HEK293 (cell line): ENCODE measurements around the gene ATXN8OS.

ENCODE experiments used
- CTCF ChIA-PET: fragments of 350-600 bp; formaldehyde crosslinking; extraction: SDS; loops from one replicate; lab custom pipeline; 2021; ENCODE audit warnings: antibody characterized with exemption; lab: Yijun Ruan, JAX
- POLR2A ChIA-PET: fragments of 300-600 bp; formaldehyde crosslinking; extraction: SDS; loops from one replicate; lab custom pipeline; 2020; ENCODE audit warnings: antibody characterized with exemption, inconsistent platforms; lab: Yijun Ruan, JAX
- H3K27ac ChIP-seq: fragments of 200-500 bp; sonication (Bioruptor generic); 2 replicates; pipeline ENCODE4 v1.5.1; 2014; ENCODE audit warnings: low read depth, low read length, control low read depth, inconsistent platforms; ENCODE audit errors: extremely low read depth
- H3K36me3 ChIP-seq, 2 experiments: fragments of 200-500 bp in 1 of 2; sonication (Bioruptor generic) in 1 of 2; 1 replicate in 1 of 2; 2 replicates in 1 of 2; pipeline ENCODE4 v1.5.1; 2014 to 2017; ENCODE audit warnings: inconsistent platforms in 2 of 2, low read length in 2 of 2; ENCODE audit not compliant: control insufficient read depth in 2 of 2, insufficient read depth in 1 of 2
- H3K4me1 ChIP-seq: fragments of 200-500 bp; sonication (Bioruptor generic); 2 replicates; pipeline ENCODE4 v1.5.1; 2014; ENCODE audit warnings: mild to moderate bottlenecking, low read length, inconsistent platforms; ENCODE audit not compliant: control insufficient read depth, insufficient read depth
- H3K4me3 ChIP-seq: 2 replicates; pipeline ENCODE4 v1.5.1; 2011; ENCODE audit warnings: low read depth, mild to moderate bottlenecking, control low read depth, low read length, moderate library complexity
- H3K9me3 ChIP-seq: fragments of 200-500 bp; sonication (Bioruptor generic); 2 replicates; pipeline ENCODE4 v1.5.1; 2014; ENCODE audit warnings: low read depth, low read length, inconsistent platforms; ENCODE audit not compliant: control insufficient read depth, insufficient read depth
- BCL6B ChIP-seq: fragments of 450-650 bp; formaldehyde crosslinking; IDR thresholded peaks from 2 replicates; pipeline ENCODE4 v1.5.1; 2017; ENCODE audit warnings: missing biosample characterization, missing genetic modification characterization
- GLIS2 ChIP-seq: fragments of 450-650 bp; formaldehyde crosslinking; IDR thresholded peaks from 2 replicates; pipeline ENCODE4 v1.5.1; 2016; ENCODE audit warnings: missing biosample characterization, missing genetic modification characterization
- HIC1 ChIP-seq: fragments of 450-650 bp; formaldehyde crosslinking; IDR thresholded peaks from 2 replicates; pipeline ENCODE4 v1.5.1; 2016; ENCODE audit warnings: missing biosample characterization, missing genetic modification characterization
- KLF10 ChIP-seq: fragments of 450-650 bp; IDR thresholded peaks from 2 replicates; pipeline ENCODE4 v1.5.1; 2018; ENCODE audit warnings: missing biosample characterization, mild to moderate bottlenecking, missing genetic modification characterization
- MYNN ChIP-seq: fragments of 450-650 bp; formaldehyde crosslinking; IDR thresholded peaks from 2 replicates; pipeline ENCODE4 v1.5.1; 2016; ENCODE audit warnings: missing biosample characterization, missing genetic modification characterization, borderline replicate concordance
- PATZ1 ChIP-seq: fragments of 450-650 bp; formaldehyde crosslinking; IDR thresholded peaks from 2 replicates; pipeline ENCODE4 v1.5.1; 2016; ENCODE audit warnings: missing biosample characterization, missing genetic modification characterization
- SCRT2 ChIP-seq: fragments of 450-650 bp; formaldehyde crosslinking; IDR thresholded peaks from 2 replicates; pipeline ENCODE4 v1.5.1; 2016; ENCODE audit warnings: missing biosample characterization, missing genetic modification characterization
- ZBTB20 ChIP-seq: fragments of 450-650 bp; formaldehyde crosslinking; IDR thresholded peaks from 2 replicates; pipeline ENCODE4 v1.5.1; 2016; ENCODE audit warnings: missing biosample characterization, missing genetic modification characterization
- ZBTB21 ChIP-seq: fragments of 450-650 bp; formaldehyde crosslinking; IDR thresholded peaks from 2 replicates; pipeline ENCODE4 v1.5.1; 2017; ENCODE audit warnings: missing biosample characterization, missing genetic modification characterization
- ZBTB6 ChIP-seq: fragments of 450-650 bp; formaldehyde crosslinking; IDR thresholded peaks from 2 replicates; pipeline ENCODE4 v1.5.1; 2017; ENCODE audit warnings: missing biosample characterization, missing genetic modification characterization
- ZEB2 ChIP-seq: fragments of 450-650 bp; formaldehyde crosslinking; IDR thresholded peaks from 2 replicates; pipeline ENCODE4 v1.5.1; 2016; ENCODE audit warnings: missing biosample characterization, missing genetic modification characterization
- ZFP69B ChIP-seq: fragments of 450-650 bp; formaldehyde crosslinking; IDR thresholded peaks from 2 replicates; pipeline ENCODE4 v1.5.1; 2016; ENCODE audit warnings: missing biosample characterization, missing genetic modification characterization
- ZNF140 ChIP-seq: fragments of 450-650 bp; formaldehyde crosslinking; IDR thresholded peaks from 2 replicates; pipeline ENCODE4 v1.5.1; 2016; ENCODE audit warnings: missing biosample characterization, missing genetic modification characterization
- ZNF174 ChIP-seq: fragments of 450-650 bp; formaldehyde crosslinking; IDR thresholded peaks from 2 replicates; pipeline ENCODE4 v1.5.0; 2017; ENCODE audit warnings: missing biosample characterization, mild to moderate bottlenecking, missing genetic modification characterization
- ZNF239 ChIP-seq: fragments of 450-650 bp; formaldehyde crosslinking; IDR thresholded peaks from 2 replicates; pipeline ENCODE4 v1.5.1; 2016; ENCODE audit warnings: missing biosample characterization, missing genetic modification characterization
- ZNF624 ChIP-seq: fragments of 450-650 bp; formaldehyde crosslinking; IDR thresholded peaks from 2 replicates; pipeline ENCODE4 v1.5.1; 2017; ENCODE audit warnings: missing biosample characterization, missing genetic modification characterization
- ZSCAN5A ChIP-seq: fragments of 450-650 bp; formaldehyde crosslinking; IDR thresholded peaks from 2 replicates; pipeline ENCODE4 v1.5.1; 2016; ENCODE audit warnings: missing biosample characterization, missing genetic modification characterization
- TF ChIP-seq, protein P1 (sequence below): sonication (generic); formaldehyde crosslinking; IDR thresholded peaks from 2 replicates; pipeline ENCODE4 v1.8.1; 2022; ENCODE audit warnings: mild to moderate bottlenecking, moderate library complexity, missing genetic modification reagents

The ATXN8OS gene

DNA sequence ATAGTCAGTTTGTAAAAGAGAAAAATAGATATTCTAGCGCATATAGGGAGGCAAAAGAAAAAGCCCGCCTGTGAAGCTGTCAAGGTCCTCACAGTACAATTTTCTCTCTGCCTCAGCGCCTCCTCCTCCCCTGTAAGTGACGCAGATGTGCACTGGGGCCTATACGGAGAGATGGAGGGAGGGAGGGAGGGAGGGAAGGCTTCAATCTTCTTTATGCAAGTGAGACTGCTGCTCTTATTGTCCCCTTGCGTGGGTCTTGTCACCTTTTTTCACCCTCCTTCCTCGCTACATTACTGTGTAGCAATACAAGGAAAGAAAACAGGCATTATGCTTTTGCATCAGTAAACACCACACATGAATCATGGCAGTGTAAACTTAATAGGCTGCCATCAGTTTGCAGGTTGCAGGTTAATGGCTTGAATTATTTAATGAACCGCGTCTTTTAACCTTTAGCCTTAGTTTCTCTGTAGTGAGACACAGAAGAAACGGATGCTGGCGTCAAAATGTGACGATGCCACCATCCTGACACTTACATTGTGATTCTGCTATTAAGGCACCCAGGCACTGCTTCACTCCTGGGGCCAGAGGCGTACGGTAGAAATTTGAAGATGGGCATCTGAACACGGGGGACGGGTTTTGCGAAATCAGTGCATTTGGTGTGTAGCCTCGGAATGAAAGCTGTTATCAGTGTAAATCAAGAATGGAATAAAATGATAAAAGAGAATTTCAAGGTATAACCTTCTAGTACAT, 905 bp downstream of the ATXN8OS start, which contains the start of gene KLHL1:
Gene KLHL1, minus strand, starts transcription at position 97 of the 750 bp plus-strand sequence. CDS start 753 bp downstream, outside the sequence.
- no peaks in the 10 kb centered on the region for H3K36me3 ChIP-seq
- no peak for TF ChIP-seq ZSCAN5A (tag by site-specific recombination)
- TF ChIP-seq KLF10 (tag by site-specific recombination): no peak
- no peak for TF ChIP-seq ZBTB6 (tag by site-specific recombination)
- TF ChIP-seq ZEB2 (tag by site-specific recombination): no peak
- TF ChIP-seq ZBTB20: no peak
- TF ChIP-seq GLIS2 (tag by site-specific recombination): no peak
- TF ChIP-seq MYNN (tag by site-specific recombination): no peak
- no peak for TF ChIP-seq ZNF174 (tag by site-specific recombination)
- TF ChIP-seq ZNF624 (tag by site-specific recombination): no peak
- TF ChIP-seq, protein P1, sequence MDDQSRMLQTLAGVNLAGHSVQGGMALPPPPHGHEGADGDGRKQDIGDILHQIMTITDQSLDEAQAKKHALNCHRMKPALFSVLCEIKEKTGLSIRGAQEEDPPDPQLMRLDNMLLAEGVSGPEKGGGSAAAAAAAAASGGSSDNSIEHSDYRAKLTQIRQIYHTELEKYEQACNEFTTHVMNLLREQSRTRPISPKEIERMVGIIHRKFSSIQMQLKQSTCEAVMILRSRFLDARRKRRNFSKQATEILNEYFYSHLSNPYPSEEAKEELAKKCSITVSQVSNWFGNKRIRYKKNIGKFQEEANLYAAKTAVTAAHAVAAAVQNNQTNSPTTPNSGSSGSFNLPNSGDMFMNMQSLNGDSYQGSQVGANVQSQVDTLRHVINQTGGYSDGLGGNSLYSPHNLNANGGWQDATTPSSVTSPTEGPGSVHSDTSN (CRISPR knock-in tag): no peak
- TF ChIP-seq PATZ1 (tag by site-specific recombination): no peak
- TF ChIP-seq ZBTB21 (tag by site-specific recombination): no peak
- no peak for TF ChIP-seq BCL6B
- no peak for TF ChIP-seq HIC1
- TF ChIP-seq ZNF239 (tag by site-specific recombination): no peak
- no peak for TF ChIP-seq ZNF140 (tag by site-specific recombination)
- TF ChIP-seq ZFP69B (tag by site-specific recombination): no peak
- TF ChIP-seq SCRT2 (tag by site-specific recombination): no peak
- TF ChIP-seq, all 188 proteins: peak for 0
- no peaks in the 10 kb centered on the region for H3K4me1 ChIP-seq
- ChIA-PET POLR2A (no interaction called here), CTCF (no interaction called here)
- H3K4me3 ChIP-seq: peak within 1 kb of the TSS; percentile 28
- no peaks in the 10 kb centered on the region for H3K9me3 ChIP-seq
- H3K27ac ChIP-seq: no peak within 1 kb of the TSS
